Skeletal muscle tissue (tissue), 4 donors: ENCODE measurements around the gene SSR3. TPM values are rescaled to one million over a fixed set of nuclear protein-coding genes. Genes with fewer than 3 reads are reported as not detected.
"Not testable (repeated sequence)": the region's sequence is repeated elsewhere in the genome, so short reads cannot be mapped to it uniquely, and the experiment has no call there.

Source experiments
- H3K27ac ChIP-seq: one replicate; pipeline ENCODE4 v1.7.0; 2013; ENCODE audit warnings: mild to moderate bottlenecking, low read depth, low read length, inconsistent platforms
- H3K27me3 ChIP-seq, 3 donors: one replicate each; pipeline ENCODE4 v1.7.0; 2013; ENCODE audit warnings: low read length in 3 of 3; ENCODE audit not compliant: control insufficient read depth in 3 of 3, insufficient read depth in 3 of 3
- H3K36me3 ChIP-seq, 3 donors: one replicate each; pipeline ENCODE4 v1.7.0; 2013; ENCODE audit warnings: low read length in 3 of 3; ENCODE audit not compliant: control insufficient read depth in 3 of 3, insufficient read depth in 3 of 3
- H3K4me1 ChIP-seq, 3 donors: one replicate each; pipeline ENCODE4 v1.7.0; 2013; ENCODE audit warnings: low read length in 3 of 3, mild to moderate bottlenecking in 3 of 3; ENCODE audit not compliant: control insufficient read depth in 3 of 3, insufficient read depth in 3 of 3
- H3K4me3 ChIP-seq, 3 donors: one replicate each; pipeline ENCODE4 v1.7.0; 2013; ENCODE audit warnings: low read length in 3 of 3
- H3K9ac ChIP-seq, 3 donors: one replicate each; pipeline ENCODE4 v1.7.0; 2013; ENCODE audit warnings: low read length in 3 of 3, mild to moderate bottlenecking in 3 of 3, moderate library complexity in 2 of 3, low read depth in 1 of 3
- H3K9me3 ChIP-seq, 3 donors: one replicate each; pipeline ENCODE4 v1.7.0; 2013; ENCODE audit warnings: low read length in 3 of 3; ENCODE audit not compliant: control insufficient read depth in 3 of 3
- total RNA-seq: library from RNA; depleted of rRNA; stranded (reverse); fragments of >200 nt; gene quantifications from one replicate; pipeline ENCODE4 v1.2.3, GENCODE V29; 2014
- donor health status: Osteomylitis.

Gene SSR3
- total RNA-seq, 1 donor from 2014 or later, result 71.5 TPM

GRCh38 chr3:156576651-156577348, 21.9 kb upstream of the SSR3 start:
- Histone ChIP-seq H3K36me3 (no peaks in the 10 kb centered on the region), H3K9me3 (no peaks in the 10 kb centered on the region), H3K27ac (no peak overlapping the region), H3K4me1 (no peaks in the 10 kb centered on the region), H3K27me3 (no peaks in the 10 kb centered on the region), H3K9ac (no peak overlapping the region), H3K4me3 (no peak overlapping the region)

DNA sequence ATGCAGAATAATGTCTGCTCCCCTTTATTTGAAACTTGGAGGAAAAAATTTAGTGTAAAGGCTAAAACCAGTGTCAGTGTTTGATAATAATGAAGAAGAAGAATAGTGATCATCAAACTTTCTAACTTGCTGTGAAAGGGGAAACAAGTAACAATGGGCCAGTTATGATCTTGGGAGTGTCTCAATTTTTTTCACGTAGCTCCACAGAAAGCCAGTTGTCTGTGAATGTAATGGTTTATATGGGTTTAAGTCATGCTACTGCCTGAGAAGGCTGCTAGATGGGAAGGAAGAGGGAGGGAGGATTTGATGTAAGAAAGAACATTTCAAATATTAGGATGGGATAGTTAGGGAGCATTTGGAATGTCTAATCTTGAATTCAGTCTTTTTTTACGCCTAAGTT, 21.1 kb upstream of the SSR3 start:
- Histone ChIP-seq H3K36me3 (no peaks in the 10 kb centered on the region), H3K27ac (no peak overlapping the region), H3K4me1 (no peaks in the 10 kb centered on the region), H3K4me3 (no peak overlapping the region), H3K9me3 (no peaks in the 10 kb centered on the region), H3K27me3 (no peaks in the 10 kb centered on the region), H3K9ac (no peak overlapping the region)

DNA sequence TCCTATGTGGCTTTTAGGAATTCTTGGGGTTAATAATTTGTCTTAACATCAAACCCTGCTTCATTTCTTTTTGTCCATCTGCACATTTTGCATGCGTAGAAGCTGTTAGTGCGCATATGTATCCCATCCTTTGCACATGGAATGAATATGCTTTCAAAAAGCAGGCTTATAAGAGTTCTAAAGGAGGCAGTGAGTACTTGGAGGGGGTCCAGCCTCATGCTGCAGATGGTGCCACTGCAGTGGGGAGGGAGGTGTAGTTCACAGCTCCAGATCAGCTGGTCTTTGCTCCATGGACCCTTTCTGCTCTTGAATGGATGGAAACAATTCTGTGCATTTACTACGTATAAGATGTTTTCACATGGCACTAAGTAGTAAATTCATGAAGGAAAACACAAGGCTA, 20.7 kb upstream of the SSR3 start:
- Histone ChIP-seq H3K27me3 (no peaks in the 10 kb centered on the region), H3K36me3 (no peaks in the 10 kb centered on the region), H3K4me3 (no peak overlapping the region), H3K4me1 (no peaks in the 10 kb centered on the region), H3K9me3 (no peaks in the 10 kb centered on the region), H3K9ac (no peak overlapping the region), H3K27ac (no peak overlapping the region)

GRCh38 chr3:156569881-156570280, 15.0 kb upstream of the SSR3 start:
- H3K27ac ChIP-seq, H3K4me3 ChIP-seq, H3K9ac ChIP-seq, H3K4me1 ChIP-seq, H3K27me3 ChIP-seq, H3K36me3 ChIP-seq, H3K9me3 ChIP-seq: not testable (repeated sequence)

DNA sequence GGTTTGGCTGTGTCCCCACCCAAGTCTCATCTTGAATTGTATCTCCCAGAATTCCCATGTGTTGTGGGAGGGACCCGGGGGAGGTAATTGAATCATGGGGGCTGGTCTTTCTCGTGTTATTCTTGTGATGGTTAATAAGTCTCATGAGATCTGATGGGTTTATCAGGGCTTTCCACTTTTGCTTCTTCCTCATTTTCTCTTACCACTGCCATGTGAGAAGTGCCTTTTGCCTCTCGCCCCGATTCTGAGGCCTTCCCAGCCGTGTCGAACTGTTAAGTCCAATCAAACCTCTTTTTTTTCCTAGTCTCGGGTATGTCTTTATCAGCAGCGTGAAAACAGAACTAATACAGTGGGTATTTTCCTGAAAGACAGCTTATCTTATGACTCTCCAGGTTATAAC, 14.1 kb upstream of the SSR3 start:
- H3K9me3 ChIP-seq, H3K36me3 ChIP-seq, H3K27ac ChIP-seq, H3K4me3 ChIP-seq, H3K27me3 ChIP-seq, H3K4me1 ChIP-seq, H3K9ac ChIP-seq: not testable (repeated sequence)

- H3K9ac ChIP-seq, result no peak overlapping the region
- H3K27ac ChIP-seq, result no peak overlapping the region
- no peaks in the 10 kb centered on the region for H3K4me1 ChIP-seq
- H3K27me3 ChIP-seq, result no peaks in the 10 kb centered on the region
- H3K36me3 ChIP-seq, result no peaks in the 10 kb centered on the region
- H3K4me3 ChIP-seq, result no peak overlapping the region
- no peaks in the 10 kb centered on the region for H3K9me3 ChIP-seq
Measured at GRCh38 chr3:156563900-156564682, 9.2 kb upstream of the SSR3 start.

DNA sequence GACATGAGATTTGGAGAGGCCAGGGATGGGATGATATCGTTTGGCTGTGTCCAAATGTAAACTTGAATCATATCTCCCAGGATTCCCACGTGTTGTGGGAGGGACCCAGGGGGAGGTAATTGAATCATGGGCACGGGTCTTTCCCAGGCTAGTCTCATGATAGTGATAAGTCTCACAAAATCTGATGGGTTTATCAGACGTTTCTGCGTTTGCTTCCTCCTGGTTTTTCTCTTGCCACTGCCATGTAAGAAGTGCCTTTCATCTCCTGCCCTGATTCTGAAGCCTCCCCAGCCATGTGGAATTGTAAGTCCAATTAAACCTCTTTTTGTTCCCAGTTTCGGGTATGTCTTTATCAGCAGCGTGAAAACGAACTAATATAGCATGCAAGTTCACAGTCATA, 7.6 kb upstream of the SSR3 start:
- not testable (repeated sequence) for H3K27ac ChIP-seq, H3K4me1 ChIP-seq, H3K36me3 ChIP-seq, H3K27me3 ChIP-seq, H3K9ac ChIP-seq, H3K4me3 ChIP-seq, H3K9me3 ChIP-seq

- H3K4me1 ChIP-seq, result no peaks in the 10 kb centered on the region
Measured at GRCh38 chr3:156561533-156561932, 6.6 kb upstream of the SSR3 start.

DNA sequence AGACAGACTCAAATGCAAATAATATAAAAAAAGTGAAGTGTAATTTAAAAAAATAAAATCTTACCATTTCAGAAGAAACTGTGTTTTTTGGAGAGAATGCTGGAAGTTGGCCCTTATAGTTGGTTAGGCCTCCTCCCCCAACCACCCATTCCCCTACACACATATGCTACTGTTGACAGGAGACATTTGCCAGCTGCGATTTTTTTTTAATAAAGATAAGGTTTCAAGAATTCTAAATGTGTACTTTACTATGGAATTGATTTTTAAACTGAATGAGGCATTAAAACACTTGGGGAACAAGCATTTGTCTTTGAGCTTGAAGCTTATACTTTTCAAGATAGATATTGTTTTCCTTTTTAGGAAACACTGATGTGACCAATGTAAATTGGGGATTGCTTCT, 4.4 kb upstream of the SSR3 start:
- no peaks in the 10 kb centered on the region for H3K27me3 ChIP-seq
- no peaks in the 10 kb centered on the region for H3K36me3 ChIP-seq
- H3K9ac ChIP-seq, result no peak overlapping the region
- peaks cover 0 to 4% (median 0%) of the 10 kb centered on the region in 3 donors for H3K4me1 ChIP-seq
- no peaks in the 10 kb centered on the region for H3K9me3 ChIP-seq
- H3K4me3 ChIP-seq, result no peak overlapping the region
- H3K27ac ChIP-seq, result no peak overlapping the region

More at GRCh38 chr3:156561533-156561932, 6.6 kb upstream of the SSR3 start:
- H3K9me3 ChIP-seq, result no peaks in the 10 kb centered on the region
- H3K27ac ChIP-seq, result no peak overlapping the region
- H3K36me3 ChIP-seq, result no peaks in the 10 kb centered on the region
- no peaks in the 10 kb centered on the region for H3K27me3 ChIP-seq
- no peak overlapping the region for H3K9ac ChIP-seq
- no peak overlapping the region for H3K4me3 ChIP-seq

GRCh38 chr3:156558389-156558788, 3.5 kb upstream of the SSR3 start:
- Histone ChIP-seq H3K27ac (no peak overlapping the region), H3K4me3 (no peak overlapping the region), H3K4me1 (peaks cover 5 to 12% (median 6%) of the 10 kb centered on the region in 3 donors), H3K9ac (no peak overlapping the region), H3K36me3 (no peaks in the 10 kb centered on the region), H3K27me3 (no peaks in the 10 kb centered on the region), H3K9me3 (no peaks in the 10 kb centered on the region)
